DND-41 (cell line): ENCODE measurements around the gene AGO4.

Experiments
- ATAC-seq: fragments of 200-7000 bp; cut with Tn5 transposase; 3 replicates; pipeline ENCODE4 v1.9.1; 2021; ENCODE audit warnings: low read depth; ENCODE audit not compliant: insufficient read depth
- DNase-seq: peaks from one replicate; pipeline ENCODE4 v3.0.0-alpha.2; 2020
- H2AFZ ChIP-seq: 2 replicates; pipeline ENCODE4 v1.6.0; 2012; ENCODE audit warnings: low read depth, low read length
- H3K27ac ChIP-seq: 2 replicates; pipeline ENCODE4 v1.5.1; 2012; ENCODE audit warnings: low read length, inconsistent platforms
- H3K27me3 ChIP-seq: fragments of 200-600 bp; sonication (generic); 2 replicates; pipeline ENCODE4 v1.6.0; 2012; ENCODE audit warnings: low read length, mild to moderate bottlenecking, inconsistent platforms; ENCODE audit not compliant: insufficient read depth, poor library complexity
- H3K36me3 ChIP-seq: 2 replicates; pipeline ENCODE4 v1.5.1; 2012; ENCODE audit warnings: low read length, inconsistent platforms; ENCODE audit not compliant: insufficient read depth
- H3K4me1 ChIP-seq: 2 replicates; pipeline ENCODE4 v1.5.1; 2012; ENCODE audit warnings: mild to moderate bottlenecking, low read length; ENCODE audit not compliant: insufficient read depth
- H3K4me2 ChIP-seq: 2 replicates; pipeline ENCODE4 v1.6.0; 2012; ENCODE audit warnings: mild to moderate bottlenecking, moderate library complexity, low read length, inconsistent platforms; ENCODE audit not compliant: insufficient read depth
- H3K4me3 ChIP-seq, 2 experiments: fragments of 200-600 bp in 1 of 2; shearing (Covaris generic) in 1 of 2; 2 replicates each; pipeline ENCODE4 v1.5.1; 2012 to 2016; ENCODE audit warnings: inconsistent platforms in 2 of 2, low read length in 2 of 2, mild to moderate bottlenecking in 2 of 2, low read depth in 1 of 2, moderate library complexity in 1 of 2
- H3K79me2 ChIP-seq: 2 replicates; pipeline ENCODE4 v1.6.0; 2012; ENCODE audit warnings: low read length, inconsistent platforms; ENCODE audit not compliant: insufficient read depth
- H3K9ac ChIP-seq: 2 replicates; pipeline ENCODE4 v1.6.0; 2012; ENCODE audit warnings: low read depth, mild to moderate bottlenecking, inconsistent platforms, low read length, moderate library complexity
- H3K9me3 ChIP-seq: 2 replicates; pipeline ENCODE4 v1.5.1; 2012; ENCODE audit warnings: low read length, moderate library complexity, mild to moderate bottlenecking, inconsistent platforms; ENCODE audit not compliant: insufficient read depth, severe bottlenecking
- H4K20me1 ChIP-seq: 2 replicates; pipeline ENCODE4 v1.6.0; 2012; ENCODE audit warnings: low read length; ENCODE audit not compliant: insufficient read depth
- CTCF ChIP-seq: IDR thresholded peaks from 2 replicates; pipeline ENCODE4 v1.5.1; 2012; ENCODE audit warnings: borderline replicate concordance, low read length, moderate library complexity, mild to moderate bottlenecking; ENCODE audit not compliant: poor library complexity, severe bottlenecking; ENCODE audit errors: extremely low read depth
- EZH2 ChIP-seq: IDR thresholded peaks from 3 replicates; pipeline ENCODE4 v1.6.1; 2012; ENCODE audit warnings: borderline replicate concordance, low read depth, mild to moderate bottlenecking, moderate library complexity, low read length, inconsistent platforms; ENCODE audit not compliant: severe bottlenecking

AGO4 gene

GRCh38 chr1:35894656-35895055 lies 86.8 kb downstream of the AGO4 start:
- Histone ChIP-seq H3K79me2 (no peaks in the 10 kb centered on the region), H3K27ac (no peak overlapping the region), H3K4me2 (no peak overlapping the region), H3K9ac (no peak overlapping the region), H2AFZ (no peak overlapping the region), H3K4me3 (no peak overlapping the region), H4K20me1 (peaks cover 4% of the 10 kb centered on the region; the same call in 1 of the 2 replicates), H3K27me3 (no peaks in the 10 kb centered on the region), H3K36me3 (peaks cover 87% of the 10 kb centered on the region), H3K9me3 (no peaks in the 10 kb centered on the region), H3K4me1 (no peaks in the 10 kb centered on the region)
- DNase-seq = no peak
- TF ChIP-seq CTCF (no peak), EZH2 (no peak)
- no peak for ATAC-seq

- Histone ChIP-seq H3K27me3 (no peaks in the 10 kb centered on the region), H2AFZ (no peak overlapping the region), H3K9me3 (no peaks in the 10 kb centered on the region), H3K9ac (no peak overlapping the region), H4K20me1 (no peaks in the 10 kb centered on the region), H3K4me3 (no peak overlapping the region), H3K27ac (no peak overlapping the region), H3K4me2 (no peak overlapping the region), H3K79me2 (no peaks in the 10 kb centered on the region), H3K4me1 (no peaks in the 10 kb centered on the region), H3K36me3 (peaks cover 75% of the 10 kb centered on the region)
- no peak for ATAC-seq
- no peak for DNase-seq
- no peak for TF ChIP-seq EZH2
- peak; percentile 10 for TF ChIP-seq CTCF
These were observed 92.1 kb downstream of the AGO4 start for GRCh38 chr1:35899941-35900340.

- H3K36me3 ChIP-seq = peaks cover 68% of the 10 kb centered on the region
- H3K4me3 ChIP-seq = no peak overlapping the region
- H3K9me3 ChIP-seq = no peaks in the 10 kb centered on the region
- ATAC-seq (no peak), DNase-seq (no peak)
- no peak for TF ChIP-seq EZH2
- no peak for TF ChIP-seq CTCF
- no peaks in the 10 kb centered on the region for H3K4me1 ChIP-seq
- no peak overlapping the region for H3K4me2 ChIP-seq
- H3K27me3 ChIP-seq = no peaks in the 10 kb centered on the region
- no peaks in the 10 kb centered on the region for H3K79me2 ChIP-seq
- H3K27ac ChIP-seq = no peak overlapping the region
- H2AFZ ChIP-seq = no peak overlapping the region
- H4K20me1 ChIP-seq = no peaks in the 10 kb centered on the region
- H3K9ac ChIP-seq = no peak overlapping the region
These were observed 93.4 kb downstream of the AGO4 start for GRCh38 chr1:35901235-35901634.

- no peaks in the 10 kb centered on the region for H3K27me3 ChIP-seq
- TF ChIP-seq EZH2 (no peak), CTCF (no peak)
- H3K4me1 ChIP-seq = no peaks in the 10 kb centered on the region
- no peaks in the 10 kb centered on the region for H3K9me3 ChIP-seq
- no peak overlapping the region for H3K27ac ChIP-seq
- DNase-seq (no peak), ATAC-seq (no peak)
- H3K9ac ChIP-seq = no peak overlapping the region
- no peaks in the 10 kb centered on the region for H4K20me1 ChIP-seq
- H2AFZ ChIP-seq = no peak overlapping the region
- H3K79me2 ChIP-seq = no peaks in the 10 kb centered on the region
- peaks cover 70% of the 10 kb centered on the region for H3K36me3 ChIP-seq
- no peak overlapping the region for H3K4me3 ChIP-seq
- H3K4me2 ChIP-seq = no peak overlapping the region
These were observed 94.9 kb downstream of the AGO4 start for GRCh38 chr1:35902671-35903070.
